Tibial artery (tissue), 4 donors: ENCODE data around the gene SLC4A5.
"Not testable (repeated sequence)": the region's sequence is repeated elsewhere in the genome, so short reads cannot be mapped to it uniquely, and the experiment has no call there.

ENCODE experiments used
- DNase-seq, 2 donors: peaks; one replicate each; pipeline ENCODE4 v3.0.0-alpha.2; 2019
- H3K27ac ChIP-seq, 2 donors: fragments of 200-600 bp; sonication (generic) in 1 of 2; 1 replicate in 1 of 2; 2 replicates in 1 of 2; pipeline ENCODE4 v1.5.1; 2018 to 2019; ENCODE audit warnings: mild to moderate bottlenecking in 1 of 2
- H3K27me3 ChIP-seq, 2 donors: fragments of 200-600 bp; sonication (generic) in 1 of 2; one replicate each; pipeline versions ENCODE4 v1.5.1 to v1.6.0; 2016 to 2019
- H3K36me3 ChIP-seq, 3 donors: fragments of 200-600 bp; sonication (generic) in 2 of 3; one replicate each; pipeline ENCODE4 v1.5.1; 2016 to 2019; ENCODE audit warnings: mild to moderate bottlenecking in 2 of 3
- H3K4me1 ChIP-seq, 4 donors: fragments of 200-600 bp; sonication (generic) in 2 of 4; 1 replicate in 3 of 4; 2 replicates in 1 of 4; pipeline ENCODE4 v1.5.1; 2016 to 2019
- H3K4me3 ChIP-seq, 2 donors: fragments of 200-600 bp; sonication (generic) in 1 of 2; 1 replicate in 1 of 2; 2 replicates in 1 of 2; pipeline ENCODE4 v1.5.1; 2018 to 2019; ENCODE audit warnings: mild to moderate bottlenecking in 2 of 2
- H3K9me3 ChIP-seq, 3 donors: fragments of 200-600 bp; sonication (generic) in 1 of 3; one replicate each; pipeline ENCODE4 v1.5.1; 2016 to 2019
- CTCF ChIP-seq, 2 experiments: fragments of 200-600 bp in 1 of 2; fragments of 450-650 bp in 1 of 2; IDR thresholded peaks; one replicate each; pipeline ENCODE4 v1.5.1; 2017 to 2019; ENCODE audit warnings: antibody characterized with exemption in 2 of 2, mild to moderate bottlenecking in 1 of 2, moderate library complexity in 1 of 2
- intact Hi-C: fragments of 100-400 bp; cut with DNase I; formaldehyde crosslinking; loops from one replicate; pipeline ENCODE4 v1.15.0; 2023; ENCODE audit warnings: low total_unique reads

SLC4A5 gene

GRCh38 chr2:74349889-74350288 lies 6.7 kb upstream of the SLC4A5 start:
- DNase-seq, result no peak

GRCh38 chr2:74347742-74348141 lies 4.5 kb upstream of the SLC4A5 start:
- Histone ChIP-seq H3K27me3 (no peaks in the 10 kb centered on the region), H3K9me3 (no peaks in the 10 kb centered on the region), H3K4me3 (no peak overlapping the region), H3K36me3 (peaks cover 0 to 3% (median 0%) of the 10 kb centered on the region in 3 donors), H3K27ac (no peak overlapping the region), H3K4me1 (peaks cover 0 to 6% (median 0%) of the 10 kb centered on the region in 4 donors)
- no peak for TF ChIP-seq CTCF (IDR thresholded peaks at IDR 0.05)
- intact Hi-C loops, result no loop called here
- no peak for DNase-seq

More at GRCh38 chr2:74349889-74350288, 6.7 kb upstream of the SLC4A5 start:
- H3K36me3 ChIP-seq, result no peaks in the 10 kb centered on the region
- H3K4me3 ChIP-seq, result no peak overlapping the region
- H3K27ac ChIP-seq, result no peak overlapping the region
- TF ChIP-seq CTCF (IDR thresholded peaks at IDR 0.05), result no peak
- intact Hi-C loops, result no loop called here
- H3K9me3 ChIP-seq, result no peaks in the 10 kb centered on the region
- peaks cover 0 to 6% (median 0%) of the 10 kb centered on the region in 4 donors for H3K4me1 ChIP-seq
- H3K27me3 ChIP-seq, result no peaks in the 10 kb centered on the region

GRCh38 chr2:74347303-74347702 lies 4.1 kb upstream of the SLC4A5 start:
- no peak for TF ChIP-seq CTCF (IDR thresholded peaks at IDR 0.05)
- Histone ChIP-seq H3K4me1 (peaks cover 0 to 6% (median 0%) of the 10 kb centered on the region in 4 donors), H3K36me3 (peaks cover 0 to 3% (median 0%) of the 10 kb centered on the region in 3 donors), H3K27me3 (no peaks in the 10 kb centered on the region), H3K4me3 (no peak overlapping the region), H3K9me3 (no peaks in the 10 kb centered on the region), H3K27ac (no peak overlapping the region)
- DNase-seq, result no peak
- intact Hi-C loops, result no loop called here

- no peak for TF ChIP-seq CTCF (IDR thresholded peaks at IDR 0.05)
- Histone ChIP-seq H3K27me3 (no peaks in the 10 kb centered on the region), H3K27ac (no peak overlapping the region), H3K36me3 (peaks cover 0 to 3% (median 0%) of the 10 kb centered on the region in 3 donors), H3K4me3 (no peak overlapping the region), H3K4me1 (peaks cover 0 to 6% (median 0%) of the 10 kb centered on the region in 4 donors), H3K9me3 (no peaks in the 10 kb centered on the region)
- DNase-seq, result no peak
- intact Hi-C loops, result no loop called here
Observed at GRCh38 chr2:74345272-74345943, 2.2 kb upstream of the SLC4A5 start.

- H3K36me3 ChIP-seq, result peaks cover 15 to 17% (median 17%) of the 10 kb centered on the region in 3 donors
- not testable (repeated sequence) for DNase-seq, H3K4me3 ChIP-seq, H3K9me3 ChIP-seq, H3K27ac ChIP-seq, H3K4me1 ChIP-seq, H3K27me3 ChIP-seq
- intact Hi-C loops, result loop anchor here (5.0 to 10.0 kb wide), 2 partner anchors 74 to 511 kb away; partner anchors contain the start of gene STAMBP
Observed at GRCh38 chr2:74336227-74336626, 7.0 kb downstream of the SLC4A5 start.

GRCh38 chr2:74334931-74335333 lies 8.3 kb downstream of the SLC4A5 start:
- H3K9me3 ChIP-seq, result no peaks in the 10 kb centered on the region
- no peak overlapping the region for H3K4me3 ChIP-seq
- H3K27me3 ChIP-seq, result no peaks in the 10 kb centered on the region
- no peaks in the 10 kb centered on the region for H3K4me1 ChIP-seq
- intact Hi-C loops, result loop anchor here (5.0 to 10.0 kb wide), 2 partner anchors 73 to 510 kb away; partner anchors contain the start of gene STAMBP
- H3K36me3 ChIP-seq, result peaks cover 28 to 30% (median 30%) of the 10 kb centered on the region in 3 donors
- H3K27ac ChIP-seq, result no peak overlapping the region
- peak; percentile 73 to 83 for DNase-seq
- TF ChIP-seq CTCF (IDR thresholded peaks at IDR 0.05), result peak; percentile 81 to 96
